Spleen (tissue), 11 donors: ENCODE measurements around the gene ROMO1. TPM values are rescaled to one million over a fixed set of nuclear protein-coding genes. Genes with fewer than 3 reads are reported as not detected.
"Not testable (repeated sequence)": the region's sequence is repeated elsewhere in the genome, so short reads cannot be mapped to it uniquely, and the experiment has no call there.

Experiments
- DNase-seq: peaks from one replicate; pipeline ENCODE4 v3.0.0-alpha.2; 2020
- H3K27ac ChIP-seq, 8 donors: fragments of 200-600 bp; sonication (generic) in 7 of 8; 1 replicate in 4 of 8; 2 replicates in 4 of 8; pipeline versions ENCODE4 v1.5.0 to v1.8.0; 2016 to 2021; ENCODE audit warnings: inconsistent platforms in 4 of 8, mild to moderate bottlenecking in 4 of 8, moderate library complexity in 1 of 8
- H3K27me3 ChIP-seq, 7 donors: fragments of 200-600 bp; sonication (generic) in 6 of 7; replicated peaks in 1 of 7; 1 replicate in 4 of 7; 2 replicates in 3 of 7; pipeline versions ENCODE4 v1.5.0 to v1.8.0; 2016 to 2021; ENCODE audit warnings: inconsistent platforms in 3 of 7, mild to moderate bottlenecking in 1 of 7
- H3K36me3 ChIP-seq, 6 donors: fragments of 200-600 bp; sonication (generic) in 5 of 6; 1 replicate in 4 of 6; 2 replicates in 2 of 6; pipeline versions ENCODE4 v1.5.0 to v1.8.0; 2016 to 2021; ENCODE audit warnings: inconsistent platforms in 2 of 6
- H3K4me1 ChIP-seq, 6 donors: fragments of 200-600 bp; sonication (generic) in 5 of 6; 1 replicate in 3 of 6; 2 replicates in 3 of 6; pipeline versions ENCODE4 v1.5.0 to v1.8.0; 2016 to 2021; ENCODE audit warnings: inconsistent platforms in 3 of 6
- H3K4me3 ChIP-seq, 8 donors: fragments of 200-600 bp; sonication (generic) in 7 of 8; 1 replicate in 4 of 8; 2 replicates in 4 of 8; pipeline versions ENCODE4 v1.5.0 to v1.8.0; 2016 to 2021; ENCODE audit warnings: inconsistent platforms in 4 of 8, mild to moderate bottlenecking in 4 of 8, moderate library complexity in 2 of 8
- H3K9me3 ChIP-seq, 8 donors: fragments of 200-600 bp; sonication (generic) in 7 of 8; 1 replicate in 4 of 8; 2 replicates in 4 of 8; pipeline versions ENCODE4 v1.5.0 to v1.8.0; 2016 to 2021; ENCODE audit warnings: inconsistent platforms in 4 of 8
- CTCF ChIP-seq, 11 experiments: fragments of 200-600 bp in 7 of 11; fragments of 450-650 bp in 4 of 11; sonication (generic) in 4 of 11; IDR thresholded peaks in 8 of 11; conservative IDR thresholded peaks in 3 of 11; 1 replicate in 7 of 11; 2 replicates in 4 of 11; pipeline versions ENCODE4 v1.4.0 to v1.8.0; 2016 to 2021; ENCODE audit warnings: antibody characterized with exemption in 11 of 11, inconsistent platforms in 4 of 11, mild to moderate bottlenecking in 1 of 11
- POLR2A ChIP-seq, 3 donors: fragments of 450-650 bp; IDR thresholded peaks; one replicate each; pipeline ENCODE4 v1.5.1; 2017; ENCODE audit warnings: antibody characterized with exemption in 3 of 3, mild to moderate bottlenecking in 1 of 3
- POLR2AphosphoS5 ChIP-seq, 3 donors: sonication (generic); formaldehyde crosslinking; IDR thresholded peaks; one replicate each; pipeline ENCODE4 v1.5.1; 2017; ENCODE audit warnings: antibody characterized with exemption in 3 of 3
- WGBS, 5 donors: extraction: QIAGEN DNeasy Blood & Tissue Kit in 3 of 5; methylation state at CpG; one replicate each; pipeline versions ENCODE4 v1.1.5 to v1.1.7; 2013 to 2018; 5-methylcytosine and 5-hydroxymethylcytosine counted together
- intact Hi-C: fragments of 100-400 bp; cut with DNase I; formaldehyde crosslinking; loops from one replicate; pipeline ENCODE4 v1.15.0; 2023; ENCODE audit warnings: low total_unique reads
- polyA plus RNA-seq, 3 donors: library from polyadenylated mRNA; stranded (reverse); fragments of 200-250 nt; gene quantifications; one replicate each; pipeline ENCODE4 v1.2.1, GENCODE V29; 2013
- total RNA-seq, 7 donors: library from RNA; depleted of rRNA in 3 of 7; stranded (reverse); fragments of >200 nt in 3 of 7; fragmentation: NEBNext Ultra II Directional in 4 of 7; extraction: Animal tissue kit (Norgen Biotek cat#: 25700) in 4 of 7; gene quantifications; one replicate each; pipeline versions ENCODE4 v1.1.0 to v1.2.1, GENCODE V29; 2016 to 2021
- donor health status: healthy with polysubstance abuse.
- donor health status: DM: no; HTN: no; CAD: no; lungs with moderate emphysema.
- donor health status: DM: no; HTN: no; CAD: no.
- donor health status: Bipolar disorder and iron deficiency.
- donor health status: healthy.
- donor health status: DM: no; HTN: no; CAD: no.
- donor health status: DM: yes; HTN: yes; CAD: no.

ROMO1 gene
- total and polyA plus RNA-seq, 10 donors: 66.2 to 372 (median 118) TPM

- 87 to 95% (median 91%) methylated on average over 5 of the region's 5 CpGs for WGBS, 5 donors
- no peaks in the 10 kb centered on the region for H3K9me3 ChIP-seq
Observed at GRCh38 chr20:35704514-35705261, 5.5 kb downstream of the ROMO1 start.

GRCh38 chr20:35705894-35706293 lies 6.7 kb downstream of the ROMO1 start:
- H3K9me3 ChIP-seq, H3K4me3 ChIP-seq, intact Hi-C loops, H3K27ac ChIP-seq, H3K27me3 ChIP-seq: not testable (repeated sequence)
- peak in 2 of 3 donors; percentile 17 to 43 for TF ChIP-seq POLR2AphosphoS5 (IDR thresholded peaks at IDR 0.05)
- H3K4me1 ChIP-seq: peaks cover 9 to 83% (median 41%) of the 10 kb centered on the region in 6 donors
- WGBS, 5 donors: 88 to 97% (median 93%) methylated on average over 11 of the region's 11 CpGs
- peak; percentile 21 for DNase-seq
- peaks cover 9 to 100% (median 86%) of the 10 kb centered on the region in 6 donors for H3K36me3 ChIP-seq

More at GRCh38 chr20:35704514-35705261, 5.5 kb downstream of the ROMO1 start:
- no peak for DNase-seq
- intact Hi-C loops: no loop called here
- Histone ChIP-seq H3K4me1 (peaks cover 5 to 83% (median 43%) of the 10 kb centered on the region in 6 donors), H3K36me3 (peaks cover 9 to 92% (median 74%) of the 10 kb centered on the region in 6 donors), H3K27me3 (no peaks in the 10 kb centered on the region), H3K27ac (no peak overlapping the region), H3K4me3 (no peak overlapping the region)
- no peak for TF ChIP-seq CTCF (IDR thresholded peaks at IDR 0.05 in 8 of 11, conservative IDR thresholded peaks at IDR 0.05 in 3 of 11)
- TF ChIP-seq POLR2A (IDR thresholded peaks at IDR 0.05): no peak
- TF ChIP-seq POLR2AphosphoS5 (IDR thresholded peaks at IDR 0.05): peak in 1 of 3 donors; percentile 52

- intact Hi-C loops, H3K27me3 ChIP-seq, DNase-seq, H3K4me3 ChIP-seq, H3K9me3 ChIP-seq, H3K27ac ChIP-seq: not testable (repeated sequence)
- TF ChIP-seq POLR2AphosphoS5 (IDR thresholded peaks at IDR 0.05): peak in 1 of 3 donors; percentile 16
- WGBS, 5 donors: 91 to 97% (median 96%) methylated on average over 17 of the region's 17 CpGs
- peaks cover 9 to 100% (median 91%) of the 10 kb centered on the region in 6 donors for H3K36me3 ChIP-seq
- peaks cover 14 to 83% (median 48%) of the 10 kb centered on the region in 6 donors for H3K4me1 ChIP-seq
Observed at GRCh38 chr20:35706591-35707529, 7.7 kb downstream of the ROMO1 start.

GRCh38 chr20:35708502-35708901 lies 9.3 kb downstream of the ROMO1 start:
- intact Hi-C loops: no loop called here

More at GRCh38 chr20:35708502-35708901, 9.3 kb downstream of the ROMO1 start:
- WGBS, 5 donors: 48 to 68% (median 58%) methylated on average over 1 of the region's 1 CpG
- Histone ChIP-seq H3K9me3 (no peaks in the 10 kb centered on the region), H3K36me3 (peaks cover 9 to 100% (median 91%) of the 10 kb centered on the region in 6 donors), H3K27me3 (no peaks in the 10 kb centered on the region), H3K4me1 (peaks cover 16 to 85% (median 55%) of the 10 kb centered on the region in 6 donors), H3K4me3 (no peak overlapping the region), H3K27ac (no peak overlapping the region)
- no peak for DNase-seq
- TF ChIP-seq POLR2AphosphoS5 (IDR thresholded peaks at IDR 0.05) (no peak), POLR2A (IDR thresholded peaks at IDR 0.05) (no peak), CTCF (IDR thresholded peaks at IDR 0.05 in 8 of 11, conservative IDR thresholded peaks at IDR 0.05 in 3 of 11) (no peak)
